BLaER1 (cell line): ENCODE results near the gene KAT2A.

Experiments
- H3K27ac ChIP-seq: shearing (Covaris generic); formaldehyde crosslinking; 2 replicates; pipeline ENCODE4 v1.8.1; 2022
- H3K27me3 ChIP-seq: shearing (Covaris generic); formaldehyde crosslinking; 2 replicates; pipeline ENCODE4 v1.8.1; 2022
- H3K36me3 ChIP-seq: shearing (Covaris generic); formaldehyde crosslinking; 2 replicates; pipeline ENCODE4 v1.8.1; 2022
- H3K4me1 ChIP-seq: shearing (Covaris generic); formaldehyde crosslinking; 2 replicates; pipeline ENCODE4 v1.8.1; 2022
- H3K4me2 ChIP-seq: shearing (Covaris generic); formaldehyde crosslinking; 2 replicates; pipeline ENCODE4 v1.8.1; 2022
- H3K4me3 ChIP-seq: shearing (Covaris generic); formaldehyde crosslinking; 2 replicates; pipeline ENCODE4 v1.8.1; 2022
- H3K9ac ChIP-seq: shearing (Covaris generic); formaldehyde crosslinking; 2 replicates; pipeline ENCODE4 v1.8.1; 2022
- H3K9me3 ChIP-seq: shearing (Covaris generic); formaldehyde crosslinking; 2 replicates; pipeline ENCODE4 v1.8.1; 2022
- H4K20me1 ChIP-seq: shearing (Covaris generic); formaldehyde crosslinking; 2 replicates; pipeline ENCODE4 v1.8.1; 2022
- Cebpa-rat ChIP-seq: shearing (Covaris generic); IDR thresholded peaks from 2 replicates; pipeline ENCODE4 v1.8.1; 2022

The KAT2A gene

DNA sequence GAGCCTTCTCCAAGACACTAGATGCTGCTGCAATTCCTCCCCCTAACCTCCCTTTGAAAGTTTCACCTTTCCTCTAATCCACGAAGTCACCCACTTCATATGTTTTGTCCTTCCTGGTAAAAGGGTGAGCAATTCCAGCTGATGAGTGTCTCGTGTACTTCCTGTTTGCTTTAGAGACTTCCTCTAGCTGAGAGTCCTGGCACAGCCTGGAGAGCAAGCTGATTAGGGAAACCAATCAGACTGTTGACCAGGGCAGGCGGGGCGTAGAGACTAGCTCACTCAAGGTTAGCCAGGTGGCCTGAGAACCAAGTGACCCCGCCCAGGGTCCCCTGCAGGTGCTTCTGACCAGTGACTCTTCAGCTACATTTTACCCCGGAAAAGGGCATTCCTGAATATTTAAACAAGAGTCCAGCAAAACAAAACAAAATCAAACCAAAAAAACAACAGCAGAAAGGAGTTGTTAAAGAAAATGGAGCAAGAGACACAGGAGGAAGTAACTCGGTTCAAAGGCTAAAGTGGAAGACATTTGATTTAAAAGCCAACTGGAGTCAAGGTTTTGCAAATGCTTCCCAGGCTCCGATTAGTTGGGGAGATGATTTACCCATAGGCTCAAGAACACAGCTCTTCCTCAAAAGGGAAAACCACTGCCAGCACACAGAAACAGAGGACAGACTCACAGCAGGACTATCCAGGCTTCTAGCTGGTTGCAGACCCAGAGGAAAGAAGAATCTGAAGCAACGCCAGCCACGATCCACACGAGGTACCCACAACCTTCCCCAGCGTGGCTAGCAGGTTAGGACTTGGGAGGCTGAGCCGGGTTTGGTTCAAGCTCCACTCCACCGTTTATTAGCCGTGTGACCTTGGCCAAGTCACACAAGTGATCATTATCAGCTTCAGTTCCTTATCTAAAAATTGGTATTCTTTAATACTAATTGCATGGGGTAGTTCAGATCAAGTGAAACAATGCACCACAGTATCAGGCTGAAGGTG, 14.8 kb upstream of the KAT2A start:
- Histone ChIP-seq H3K36me3 (peaks cover 59% of the 10 kb centered on the region), H3K4me2 (peak overlapping the region; percentile 42), H3K4me3 (no peak overlapping the region), H3K9ac (no peak overlapping the region), H3K4me1 (peaks cover 66% of the 10 kb centered on the region), H3K9me3 (no peaks in the 10 kb centered on the region), H3K27me3 (no peaks in the 10 kb centered on the region), H4K20me1 (peaks cover 99% of the 10 kb centered on the region), H3K27ac (no peak overlapping the region)
- no peak for TF ChIP-seq Cebpa-rat

DNA sequence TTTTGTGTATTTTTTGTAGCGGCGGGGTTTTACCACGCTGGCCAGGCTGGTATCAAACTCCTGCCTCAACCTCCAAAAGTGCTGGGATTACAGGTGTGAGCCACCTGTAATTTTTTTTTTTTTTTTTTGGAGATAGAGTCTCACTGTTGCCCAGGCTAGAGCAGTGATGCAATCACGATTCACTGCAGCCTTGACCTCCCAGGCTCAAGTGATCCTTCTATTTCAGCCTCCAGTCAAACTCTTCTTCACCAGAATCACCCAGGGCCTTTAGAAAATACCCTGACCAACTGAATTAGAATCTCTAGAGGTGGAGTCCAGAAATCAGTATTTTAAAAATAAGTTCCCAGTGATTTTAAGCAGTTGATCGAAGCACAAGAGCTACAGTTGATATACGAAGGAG, 14.0 kb upstream of the KAT2A start:
- peaks cover 67% of the 10 kb centered on the region for H3K4me1 ChIP-seq
- no peak overlapping the region; the same call in 1 of the 2 replicates for H3K4me2 ChIP-seq
- no peak for TF ChIP-seq Cebpa-rat
- no peak overlapping the region for H3K4me3 ChIP-seq
- H3K36me3 ChIP-seq: peaks cover 59% of the 10 kb centered on the region
- no peak overlapping the region for H3K9ac ChIP-seq
- no peaks in the 10 kb centered on the region for H3K9me3 ChIP-seq
- no peak overlapping the region for H3K27ac ChIP-seq
- no peaks in the 10 kb centered on the region for H3K27me3 ChIP-seq
- peaks cover 100% of the 10 kb centered on the region for H4K20me1 ChIP-seq

DNA sequence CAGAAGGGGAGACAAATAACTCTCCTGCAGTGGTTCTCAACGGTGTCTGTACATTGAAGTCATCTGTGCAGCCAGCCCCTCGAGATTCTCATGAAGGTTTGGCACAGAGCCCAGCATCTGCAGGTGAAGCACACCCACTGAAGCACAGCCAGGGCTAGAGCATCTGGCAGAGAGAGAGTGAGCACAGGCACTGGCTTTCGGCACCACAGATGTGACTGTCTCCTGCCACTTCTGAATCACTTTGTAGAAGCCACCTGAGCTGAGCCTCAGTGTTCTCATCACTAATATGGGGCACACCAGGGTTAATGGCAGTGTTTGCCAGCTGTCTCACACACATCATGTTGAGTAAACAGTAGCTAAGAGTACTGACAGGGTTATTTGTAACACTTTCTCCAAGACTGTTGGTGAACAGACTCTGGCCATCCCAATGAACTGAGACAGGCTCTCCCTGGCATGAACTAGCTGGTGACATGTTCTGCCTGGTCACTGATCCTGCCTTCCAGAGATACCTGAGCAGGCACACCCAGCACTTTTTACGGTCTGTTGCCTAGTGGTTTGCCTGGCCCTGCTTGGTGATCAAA, 12.4 kb upstream of the KAT2A start:
- H3K4me3 ChIP-seq: no peak overlapping the region
- peak overlapping the region; percentile 32 for H3K27ac ChIP-seq
- TF ChIP-seq Cebpa-rat: no peak
- peak overlapping the region; percentile 51; the same call in 1 of the 2 replicates for H3K9ac ChIP-seq
- H3K4me1 ChIP-seq: peaks cover 61% of the 10 kb centered on the region
- peak overlapping the region; percentile 71 for H3K4me2 ChIP-seq
- no peaks in the 10 kb centered on the region for H3K27me3 ChIP-seq
- peaks cover 94% of the 10 kb centered on the region for H4K20me1 ChIP-seq
- H3K36me3 ChIP-seq: peaks cover 60% of the 10 kb centered on the region
- no peaks in the 10 kb centered on the region for H3K9me3 ChIP-seq

DNA sequence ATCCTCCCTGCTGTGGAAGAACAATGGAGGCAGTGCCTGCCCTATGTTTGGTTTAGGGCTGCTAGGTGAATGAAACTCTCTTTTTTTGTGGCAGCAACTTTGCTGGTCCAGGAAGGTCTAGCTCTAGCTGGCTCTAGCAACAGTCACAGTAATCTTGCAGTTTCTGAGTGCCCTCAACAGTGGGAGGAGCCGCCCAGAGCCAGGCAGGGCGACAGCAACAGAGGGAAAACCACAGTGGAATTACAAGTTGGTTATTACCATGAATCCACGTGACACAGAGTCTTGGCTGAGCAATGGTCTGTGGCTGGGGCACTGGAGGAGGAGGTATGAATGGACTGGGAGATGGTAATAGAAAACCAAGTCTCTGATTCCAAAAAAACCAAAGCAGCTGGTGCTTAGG, 11.8 kb upstream of the KAT2A start:
- no peaks in the 10 kb centered on the region for H3K9me3 ChIP-seq
- no peaks in the 10 kb centered on the region for H3K27me3 ChIP-seq
- peaks cover 61% of the 10 kb centered on the region for H3K4me1 ChIP-seq
- H4K20me1 ChIP-seq: peaks cover 88% of the 10 kb centered on the region
- no peak for TF ChIP-seq Cebpa-rat
- H3K4me3 ChIP-seq: no peak overlapping the region
- peak overlapping the region; percentile 71 for H3K4me2 ChIP-seq
- H3K9ac ChIP-seq: peak overlapping the region; percentile 51; the same call in 1 of the 2 replicates
- peak overlapping the region; percentile 32; the same call in 1 of the 2 replicates for H3K27ac ChIP-seq
- H3K36me3 ChIP-seq: peaks cover 60% of the 10 kb centered on the region

DNA sequence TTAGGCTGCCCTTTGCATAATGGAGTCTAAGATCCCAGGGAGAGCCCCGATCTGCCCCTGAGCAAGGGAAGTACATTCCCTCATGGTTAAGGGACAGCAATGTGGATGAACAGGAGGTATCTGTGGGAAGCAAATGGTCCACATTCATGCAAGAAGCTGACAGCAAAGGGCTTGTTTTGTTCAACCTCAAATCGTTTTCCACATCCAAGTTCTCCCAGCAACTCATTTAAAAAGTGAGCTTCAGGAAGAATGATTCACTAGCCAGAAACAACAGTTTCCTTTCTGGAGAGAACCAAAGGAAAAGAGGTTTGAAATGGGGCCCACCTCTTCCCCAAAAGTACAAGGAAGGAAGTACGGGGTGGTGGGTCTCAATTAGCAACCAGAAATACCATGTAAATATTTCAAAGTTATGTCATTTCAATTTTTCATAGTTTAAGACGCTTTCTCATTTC, 10.8 kb upstream of the KAT2A start:
- peak overlapping the region; percentile 32 for H3K27ac ChIP-seq
- no peaks in the 10 kb centered on the region for H3K9me3 ChIP-seq
- TF ChIP-seq Cebpa-rat: no peak
- H3K4me1 ChIP-seq: peaks cover 61% of the 10 kb centered on the region
- H3K4me2 ChIP-seq: peak overlapping the region; percentile 71
- no peaks in the 10 kb centered on the region for H3K27me3 ChIP-seq
- H3K36me3 ChIP-seq: peaks cover 61% of the 10 kb centered on the region
- peaks cover 79% of the 10 kb centered on the region for H4K20me1 ChIP-seq
- no peak overlapping the region for H3K4me3 ChIP-seq
- H3K9ac ChIP-seq: peak overlapping the region; percentile 51

DNA sequence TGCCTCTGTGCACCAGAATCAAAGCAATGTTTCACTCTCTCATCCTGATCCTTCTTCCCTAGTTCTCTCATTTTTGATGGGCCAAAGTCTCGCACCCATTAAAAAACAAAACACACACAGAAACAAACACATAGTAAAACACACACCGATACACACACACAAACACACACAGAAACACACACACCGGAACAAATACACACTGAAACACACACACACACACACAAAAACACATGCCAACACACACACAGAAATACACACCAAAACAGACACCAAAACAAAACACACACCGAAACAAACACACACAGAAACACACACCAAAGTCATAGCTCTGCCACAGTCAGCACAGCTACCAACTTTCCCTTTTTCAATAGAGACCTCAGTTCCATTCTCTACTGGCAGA, 10.1 kb upstream of the KAT2A start:
- Histone ChIP-seq H3K27me3 (no peaks in the 10 kb centered on the region), H3K27ac (peak overlapping the region; percentile 32), H3K9ac (peak overlapping the region; percentile 51; the same call in 1 of the 2 replicates), H3K4me2 (peak overlapping the region; percentile 71), H3K4me3 (no peak overlapping the region), H4K20me1 (peaks cover 71% of the 10 kb centered on the region), H3K9me3 (no peaks in the 10 kb centered on the region), H3K36me3 (peaks cover 61% of the 10 kb centered on the region), H3K4me1 (peaks cover 55% of the 10 kb centered on the region)
- no peak for TF ChIP-seq Cebpa-rat

DNA sequence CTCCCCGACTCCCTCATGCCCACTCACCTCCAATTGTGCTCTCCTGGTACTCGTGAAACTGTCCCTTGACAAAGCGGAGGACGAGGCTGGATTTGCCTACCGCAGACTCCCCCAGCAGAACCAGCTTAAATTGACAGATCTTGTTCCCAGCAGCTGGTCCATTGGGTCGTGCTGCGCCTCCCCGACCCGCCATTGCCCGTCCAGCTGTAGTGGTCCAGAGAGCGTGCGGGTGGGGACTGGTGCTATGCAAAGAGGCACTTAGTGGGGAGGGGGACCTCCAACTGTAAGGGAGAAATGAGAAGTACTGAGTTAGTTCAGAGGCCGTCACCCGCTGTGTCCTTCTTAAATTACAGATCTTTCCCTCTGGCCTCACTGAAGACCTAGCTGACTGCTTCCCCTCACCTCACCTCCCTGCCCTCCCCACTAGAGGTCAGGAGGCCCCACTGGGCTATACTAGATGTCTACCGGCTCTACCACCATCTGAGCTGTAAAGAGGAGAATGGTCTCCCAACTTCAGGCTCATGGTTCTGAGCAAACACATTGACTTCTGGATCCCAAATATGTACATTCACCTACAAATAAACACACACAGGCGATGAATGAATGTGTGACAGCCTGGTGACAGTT, 9.3 kb upstream of the KAT2A start:
- H3K27me3 ChIP-seq: no peaks in the 10 kb centered on the region
- peaks cover 47% of the 10 kb centered on the region for H3K4me1 ChIP-seq
- no peak overlapping the region for H3K9ac ChIP-seq
- H3K27ac ChIP-seq: peak overlapping the region; percentile 11; the same call in 1 of the 2 replicates
- H3K4me2 ChIP-seq: no peak overlapping the region
- peaks cover 63% of the 10 kb centered on the region for H4K20me1 ChIP-seq
- no peak overlapping the region for H3K4me3 ChIP-seq
- H3K9me3 ChIP-seq: no peaks in the 10 kb centered on the region
- H3K36me3 ChIP-seq: peaks cover 61% of the 10 kb centered on the region
- TF ChIP-seq Cebpa-rat: no peak

GRCh38 chr17:42129109-42129837, 8.1 kb upstream of the KAT2A start:
- no peaks in the 10 kb centered on the region for H3K9me3 ChIP-seq
- no peak for TF ChIP-seq Cebpa-rat
- peaks cover 67% of the 10 kb centered on the region for H3K36me3 ChIP-seq
- H3K9ac ChIP-seq: no peak overlapping the region
- H4K20me1 ChIP-seq: peaks cover 52% of the 10 kb centered on the region
- H3K4me1 ChIP-seq: peaks cover 36% of the 10 kb centered on the region
- no peaks in the 10 kb centered on the region for H3K27me3 ChIP-seq
- H3K4me2 ChIP-seq: no peak overlapping the region
- no peak overlapping the region for H3K4me3 ChIP-seq
- H3K27ac ChIP-seq: no peak overlapping the region

DNA sequence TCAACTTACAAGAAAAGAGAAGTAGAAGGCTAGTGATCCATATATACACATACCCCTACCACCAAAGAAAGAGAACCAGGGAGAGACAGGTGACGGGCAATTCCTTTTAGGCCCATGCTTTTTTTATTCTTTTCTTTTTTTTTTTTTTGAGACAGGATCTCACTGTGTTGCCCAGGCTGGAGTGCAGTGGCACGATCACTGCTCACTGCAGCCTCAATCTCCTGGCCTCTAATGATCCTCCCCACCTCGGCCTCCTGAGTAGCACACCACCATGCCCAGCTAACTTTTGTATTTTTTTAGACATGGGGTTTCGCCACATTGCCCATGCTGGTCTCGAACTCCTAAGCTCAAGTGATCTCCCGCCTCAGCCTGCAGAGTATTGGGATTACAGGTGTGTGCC, 6.2 kb upstream of the KAT2A start:
- TF ChIP-seq Cebpa-rat: no peak
- peaks cover 79% of the 10 kb centered on the region for H3K36me3 ChIP-seq
- H4K20me1 ChIP-seq: peaks cover 33% of the 10 kb centered on the region
- no peak overlapping the region for H3K27ac ChIP-seq
- H3K9me3 ChIP-seq: no peaks in the 10 kb centered on the region
- H3K4me1 ChIP-seq: peaks cover 18% of the 10 kb centered on the region
- no peaks in the 10 kb centered on the region for H3K27me3 ChIP-seq
- H3K9ac ChIP-seq: no peak overlapping the region
- H3K4me2 ChIP-seq: no peak overlapping the region
- no peak overlapping the region for H3K4me3 ChIP-seq
